DMS79 treated with DMSO at 0.1 percent for 48 hours (cell line): ENCODE data around the gene SAMD1.
"Not testable (repeated sequence)": the region's sequence is repeated elsewhere in the genome, so short reads cannot be mapped to it uniquely, and the experiment has no call there.

Experiments
- DNase-seq: peaks from one replicate; lab custom pipeline; 2025; lab: John Stamatoyannopoulos, UW

The SAMD1 gene

GRCh38 chr19:14061081-14061749 lies 29.3 kb downstream of the SAMD1 start:
- DNase-seq = no peak

GRCh38 chr19:14059652-14060155 lies 30.8 kb downstream of the SAMD1 start:
- DNase-seq = no peak

DNA sequence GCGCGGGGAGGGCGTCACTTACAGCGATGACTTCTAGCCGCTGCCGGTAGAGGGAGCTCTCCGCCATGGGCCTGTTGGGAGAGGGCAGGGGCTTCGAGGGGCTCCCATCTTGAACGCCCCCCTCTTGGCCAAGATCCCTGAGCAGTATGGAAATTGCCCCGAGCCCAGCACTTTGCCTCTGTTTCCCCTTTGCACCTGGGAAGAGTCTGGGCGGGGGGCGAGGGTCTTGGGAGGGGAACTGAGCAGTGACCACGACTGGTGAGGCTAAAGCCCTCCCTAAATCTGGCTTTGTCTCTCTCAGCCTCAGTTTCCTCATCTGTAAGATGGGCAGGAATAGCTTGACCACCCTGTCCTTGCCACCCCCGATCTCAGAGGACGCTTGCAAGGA lies 31.5 kb downstream of the SAMD1 start:
- no peak for DNase-seq

DNA sequence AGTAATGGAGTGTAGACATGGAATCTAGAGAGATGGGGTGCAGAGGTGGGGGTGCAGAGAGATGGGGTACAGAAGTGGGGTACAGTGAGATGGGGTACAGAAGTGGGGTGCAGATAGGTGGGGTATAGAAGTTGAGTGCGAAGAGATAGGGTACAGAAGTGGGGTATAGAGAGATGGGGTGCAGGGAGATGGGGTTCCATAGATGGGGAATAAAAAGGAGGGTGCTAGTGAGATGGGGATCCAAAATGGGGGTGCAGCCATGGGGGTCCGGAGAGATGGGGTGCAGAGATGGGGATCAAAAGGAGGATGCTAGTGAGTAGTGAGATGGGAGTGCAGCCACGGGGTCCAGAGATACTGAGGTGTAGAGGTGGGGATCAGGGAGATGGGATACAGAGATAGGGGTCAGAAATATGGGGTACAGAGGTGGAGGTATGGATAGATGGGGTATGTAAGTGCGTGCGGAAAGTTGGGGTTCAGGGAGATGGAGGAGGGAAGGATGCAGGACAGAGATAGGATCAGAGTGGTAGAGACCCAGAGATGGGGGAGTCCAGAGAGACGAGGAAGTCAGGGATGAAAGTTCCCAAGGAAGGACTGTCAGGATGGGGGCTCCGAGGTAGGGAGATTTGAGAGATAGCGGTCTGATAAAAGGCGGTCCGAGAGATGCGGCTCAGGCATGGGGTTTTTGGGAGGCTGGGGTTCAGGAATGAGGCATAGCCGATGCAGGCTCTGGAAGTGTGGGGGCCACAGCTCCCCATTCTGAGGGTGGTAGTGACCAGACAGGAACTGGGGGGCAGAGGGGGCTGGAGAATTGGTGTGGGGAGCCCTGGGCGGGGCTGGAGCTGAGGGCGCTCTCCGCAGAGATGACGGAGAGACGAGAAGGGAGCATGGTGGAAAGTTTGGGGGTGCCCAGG lies 32.1 kb downstream of the SAMD1 start:
- DNase-seq = no peak

DNA sequence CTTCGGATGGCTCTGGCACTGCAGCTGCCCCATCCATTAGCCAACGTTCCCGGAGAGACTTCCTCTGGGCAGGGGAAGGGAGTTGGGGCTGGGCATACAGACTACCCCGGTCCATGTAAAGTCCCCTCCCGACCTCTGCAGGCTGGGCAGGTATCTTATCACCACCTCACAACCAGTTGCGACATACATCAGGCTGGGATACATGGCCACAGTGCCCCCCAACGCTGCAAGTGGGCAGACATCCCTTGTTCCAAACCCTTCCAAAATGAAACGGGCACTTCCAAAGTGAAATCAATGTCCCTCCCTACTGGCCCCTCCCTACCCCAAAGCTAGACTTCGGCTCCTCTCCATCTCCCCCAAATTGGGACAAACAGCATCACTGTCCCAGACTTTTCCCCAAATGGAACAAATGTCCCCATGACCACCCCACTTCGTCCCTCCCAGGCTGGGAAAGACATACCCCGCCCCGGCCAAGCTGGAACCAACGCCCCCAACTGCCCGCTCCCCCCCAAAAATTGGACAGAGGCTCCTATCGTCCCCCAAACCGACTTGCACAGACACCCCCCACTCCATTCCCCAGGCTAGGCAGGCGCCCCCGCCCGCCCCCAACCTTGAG lies 33.7 kb downstream of the SAMD1 start:
- no peak for DNase-seq

DNA sequence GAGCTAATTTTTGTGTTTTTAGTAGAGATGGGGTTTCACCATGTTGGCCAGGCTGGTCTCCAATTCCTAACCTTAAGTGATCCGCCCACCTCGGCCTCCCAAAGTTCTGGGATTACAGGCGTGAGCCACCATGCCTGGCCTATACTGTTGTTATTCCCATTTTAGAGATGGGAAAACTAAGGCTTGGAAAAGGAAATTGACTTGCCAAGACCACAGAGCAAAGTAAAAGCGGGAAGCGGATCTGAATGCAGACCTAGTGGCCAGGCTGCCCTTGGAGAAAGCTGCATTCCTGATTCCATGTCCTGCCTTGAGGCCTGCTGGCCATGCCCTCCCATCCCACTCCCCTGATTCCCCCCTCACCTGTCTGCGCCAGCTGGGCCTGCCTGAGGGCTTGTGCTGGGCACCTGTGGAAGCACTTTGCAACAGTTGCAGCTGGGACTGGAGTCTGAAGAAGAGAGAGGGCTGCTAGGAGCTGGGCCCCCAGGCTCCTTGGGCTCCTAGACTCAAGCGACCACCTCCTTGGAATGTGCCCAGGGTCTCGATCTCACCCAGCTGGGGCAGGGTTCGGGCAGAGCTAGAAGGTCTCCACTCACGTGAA lies 34.4 kb downstream of the SAMD1 start:
- no peak for DNase-seq

GRCh38 chr19:14055396-14055795 lies 35.2 kb downstream of the SAMD1 start:
- DNase-seq = no peak

- DNase-seq = no peak
These were observed 35.8 kb downstream of the SAMD1 start for GRCh38 chr19:14054721-14055120.

DNA sequence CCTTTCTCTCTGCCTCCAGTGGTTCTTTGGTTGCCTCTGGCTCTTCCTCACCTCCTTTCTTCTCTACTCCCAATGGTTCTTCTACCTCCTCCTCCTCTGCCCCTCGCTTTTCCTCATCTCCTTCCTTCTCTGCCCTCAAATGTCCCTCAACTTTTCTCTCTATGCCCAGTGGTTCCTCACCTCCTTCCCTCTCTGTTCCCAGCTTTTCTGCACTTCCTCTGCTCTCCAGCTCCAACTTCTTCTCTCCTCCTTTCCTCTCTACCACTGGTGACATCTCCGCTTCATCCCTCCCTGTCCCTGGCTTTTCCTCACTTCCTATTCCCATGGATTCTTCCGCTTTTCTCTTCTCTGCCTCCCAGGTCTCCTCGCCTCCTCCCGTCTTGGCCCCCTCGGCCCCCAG lies 36.5 kb downstream of the SAMD1 start:
- no peak for DNase-seq

DNA sequence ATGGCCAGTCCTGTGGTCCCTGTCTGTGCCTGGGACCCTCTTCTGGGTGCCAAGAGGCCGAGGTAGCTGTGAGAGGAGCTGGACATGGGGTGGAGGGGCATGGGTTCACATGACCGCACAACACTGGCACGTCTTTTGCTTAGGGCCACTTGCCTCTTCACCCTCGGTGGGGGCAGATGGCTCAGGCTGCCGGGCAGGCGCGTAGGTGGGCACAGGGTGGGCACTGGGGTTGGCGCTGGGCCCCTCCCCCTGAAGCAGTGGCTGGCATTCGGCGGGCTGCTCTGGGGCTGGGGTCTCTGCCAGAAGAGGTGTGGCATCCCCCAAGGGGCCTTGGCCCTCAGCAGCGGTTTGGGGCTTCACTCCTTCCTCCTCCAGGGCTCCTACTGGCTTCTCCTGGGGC lies 37.1 kb downstream of the SAMD1 start:
- DNase-seq = no peak

DNA sequence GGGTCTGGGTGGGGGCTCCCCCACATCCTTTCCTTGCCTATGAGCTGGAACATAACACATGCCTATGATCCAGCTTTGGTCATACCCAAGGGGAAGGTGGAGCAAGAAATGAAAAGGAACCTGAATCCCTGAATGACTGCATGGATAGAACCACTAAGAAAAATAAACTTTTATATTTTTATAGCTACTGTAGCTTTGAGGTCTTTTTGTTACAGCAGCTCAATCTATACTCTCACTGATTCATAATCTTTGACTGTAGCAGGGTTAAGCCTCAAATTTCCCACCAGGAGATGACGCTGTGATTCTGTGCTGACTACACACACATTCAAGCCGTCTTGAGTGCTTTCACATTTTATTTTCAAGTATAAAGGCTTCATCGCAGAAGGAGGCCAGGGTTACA lies 37.5 kb downstream of the SAMD1 start:
- DNase-seq = no peak

GRCh38 chr19:14052470-14052869 lies 38.1 kb downstream of the SAMD1 start:
- no peak for DNase-seq

DNA sequence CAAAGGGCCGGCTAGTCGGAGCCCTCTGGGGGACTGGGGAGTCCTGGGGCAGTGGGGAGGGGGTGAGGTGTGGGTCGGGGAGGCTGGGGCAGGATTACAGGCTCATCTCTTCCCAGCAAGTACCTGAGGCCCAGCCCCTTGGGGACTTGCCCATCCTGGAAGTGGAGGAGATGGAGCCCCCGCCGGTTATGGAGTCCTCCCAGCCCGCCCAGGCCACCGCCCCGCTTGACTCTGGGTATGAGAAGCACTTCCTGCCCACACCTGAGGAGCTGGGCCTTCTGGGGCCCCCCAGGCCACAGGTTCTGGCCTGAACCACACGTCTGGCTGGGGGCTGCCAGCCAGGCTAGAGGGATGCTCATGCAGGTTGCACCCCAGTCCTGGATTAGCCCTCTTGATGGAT lies 38.6 kb downstream of the SAMD1 start:
- DNase-seq = no peak

DNA sequence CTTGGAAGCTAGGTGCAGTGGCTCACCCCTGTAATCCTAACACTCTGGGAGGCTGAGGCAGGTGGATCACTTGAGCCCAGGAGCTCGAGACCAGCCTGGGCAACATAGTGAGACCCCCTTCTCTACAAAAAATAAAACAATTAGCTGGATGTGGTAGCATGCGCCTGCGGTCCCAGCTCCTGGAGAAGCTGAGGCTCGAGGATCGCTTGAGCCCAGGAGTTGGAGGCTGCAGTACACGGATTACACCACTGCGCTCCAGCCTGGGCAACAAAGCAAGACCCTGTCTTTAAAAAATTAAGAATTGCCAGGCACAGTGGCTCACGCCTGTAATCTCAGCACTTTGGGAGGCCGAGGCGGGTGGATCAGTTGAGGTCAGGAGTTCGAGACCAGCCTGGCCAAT lies 39.6 kb downstream of the SAMD1 start:
- DNase-seq = not testable (repeated sequence)

DNA sequence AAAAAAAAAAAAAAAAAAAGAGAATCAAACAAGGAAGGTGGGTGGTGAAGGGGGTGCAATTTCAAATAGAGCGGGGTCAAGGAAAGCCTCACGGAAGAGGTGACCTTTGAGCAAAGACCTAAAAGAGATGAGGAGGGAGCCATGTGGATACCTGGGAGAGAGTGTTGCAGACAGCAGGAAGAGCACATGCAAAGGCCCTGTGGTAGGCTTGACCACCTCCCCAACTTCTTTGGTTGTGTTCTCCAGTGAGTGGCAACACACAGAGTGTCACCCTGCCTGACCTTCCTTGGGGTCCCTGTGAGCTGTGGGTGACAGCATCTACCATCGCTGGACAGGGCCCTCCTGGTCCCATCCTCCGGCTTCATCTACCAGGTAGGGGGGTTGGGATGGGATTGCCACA lies 40.0 kb downstream of the SAMD1 start:
- DNase-seq = no peak

DNA sequence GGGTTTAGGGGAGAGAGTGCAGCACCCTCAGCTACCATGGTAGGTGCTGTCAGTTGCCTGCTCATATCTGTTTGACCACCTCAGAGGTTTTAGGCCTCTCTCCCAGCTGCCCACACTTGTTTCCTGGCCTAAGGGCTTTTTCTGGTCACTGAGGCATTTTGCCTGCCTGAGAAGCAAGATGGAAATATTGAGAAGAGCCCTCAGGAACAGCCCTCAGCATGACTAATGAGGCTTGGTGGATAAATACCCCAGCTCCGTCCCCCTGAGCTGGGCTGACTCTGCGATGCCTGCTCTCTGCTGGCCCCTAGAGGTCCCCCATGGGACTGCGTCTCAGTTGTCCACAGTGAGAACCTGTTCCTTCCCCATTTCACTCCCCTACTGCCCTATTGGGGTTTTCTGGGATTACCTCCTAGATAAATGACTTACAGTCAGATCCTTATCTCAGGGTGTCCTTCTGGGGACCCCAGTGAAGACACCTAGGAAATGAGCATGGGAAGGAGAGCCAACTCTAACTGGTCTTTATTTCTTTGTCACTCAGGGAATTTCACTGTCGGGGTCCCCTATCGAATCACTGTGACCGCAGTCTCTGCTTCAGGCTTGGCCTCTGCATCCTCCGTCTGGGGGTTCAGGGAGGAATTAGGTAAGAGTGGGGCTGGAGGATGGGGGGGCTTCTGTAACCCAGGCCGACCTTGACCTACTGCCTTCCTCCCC lies 42.0 kb downstream of the SAMD1 start:
- DNase-seq = no peak

DNA sequence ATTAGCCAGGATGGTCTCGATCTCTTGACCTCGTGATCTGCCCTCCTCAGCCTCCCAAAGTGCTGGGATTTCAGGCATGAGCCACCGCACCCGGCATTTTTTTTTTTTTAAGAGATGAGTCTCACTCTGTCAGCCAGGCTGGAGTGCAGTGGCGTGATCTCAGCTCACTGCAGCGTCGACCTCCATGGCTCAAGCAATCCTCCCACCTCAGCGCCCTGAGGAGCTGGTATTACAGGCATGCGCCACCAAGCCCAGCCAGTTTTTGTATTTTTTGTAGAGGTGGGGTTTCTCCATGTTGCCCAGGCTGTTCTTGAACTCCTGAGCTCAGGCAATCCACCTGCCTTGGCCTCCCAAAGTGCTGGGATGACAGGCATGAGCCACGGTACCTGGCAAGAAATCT lies 42.7 kb downstream of the SAMD1 start:
- not testable (repeated sequence) for DNase-seq

DNA sequence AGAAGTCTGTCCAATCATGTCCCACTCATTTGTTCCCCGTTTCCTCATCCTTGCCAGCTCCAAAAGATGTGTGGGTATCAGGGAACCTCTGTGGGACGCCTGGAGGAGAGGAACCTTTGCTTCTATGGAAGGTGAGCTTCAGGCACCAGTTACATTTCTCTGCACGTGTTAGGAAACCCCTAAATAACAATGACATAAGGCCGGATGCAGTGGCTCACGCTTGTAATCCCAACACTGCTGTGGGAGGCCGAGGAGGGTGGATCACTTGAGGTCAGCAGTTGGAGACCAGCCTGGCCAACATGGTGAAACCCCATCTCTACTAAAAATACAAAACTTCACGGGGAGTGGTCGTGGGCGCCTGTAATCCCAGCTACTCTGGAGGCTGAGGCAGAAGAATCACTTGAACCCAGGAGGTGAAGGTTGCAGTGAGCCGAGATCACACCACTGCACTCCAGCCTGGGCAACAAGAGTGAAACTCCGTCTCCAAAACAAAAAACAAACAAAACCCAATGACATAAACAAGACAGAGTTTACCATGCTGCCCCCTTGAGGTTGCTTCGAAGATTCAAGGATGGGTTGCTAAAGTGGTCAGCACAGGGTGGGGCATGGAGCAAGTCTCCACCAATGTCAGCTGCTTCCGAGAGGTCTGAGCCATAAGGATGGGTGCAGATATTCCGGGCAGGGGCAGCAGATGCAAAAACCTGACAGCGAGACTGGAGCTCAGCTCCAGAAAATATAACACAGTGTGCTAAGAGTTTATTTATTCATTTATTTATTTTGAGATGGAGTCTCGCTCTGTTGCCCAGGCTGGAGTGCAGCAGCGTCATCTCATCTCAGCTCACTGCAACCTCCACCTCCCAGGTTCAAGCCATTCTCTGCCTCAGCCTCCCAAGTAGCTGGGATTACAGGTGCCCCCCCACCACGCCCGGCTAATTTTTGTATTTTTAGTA lies 47.6 kb downstream of the SAMD1 start:
- DNase-seq = not testable (repeated sequence)

DNA sequence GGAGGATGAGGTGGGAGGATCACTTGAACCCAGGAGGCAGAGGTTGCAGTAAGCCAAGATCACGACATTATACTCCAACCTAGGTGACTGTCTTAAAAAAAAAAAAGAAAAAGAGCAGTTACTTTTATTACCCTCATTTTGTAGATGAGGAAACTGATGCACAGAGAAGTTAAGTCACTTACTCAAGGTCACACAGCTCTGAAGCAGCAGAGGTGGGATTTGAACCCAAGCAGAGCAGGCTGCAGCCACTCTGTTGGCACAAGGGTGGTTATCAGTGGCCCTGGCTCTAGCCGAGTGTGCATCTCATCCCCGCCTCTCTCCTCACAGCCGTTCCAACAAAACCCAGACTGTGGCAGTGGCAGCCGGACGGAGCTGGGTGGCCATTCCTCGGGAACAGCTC lies 51.4 kb downstream of the SAMD1 start:
- no peak for DNase-seq
